B cell (primary cell): Measurements from ENCODE around the gene CHAMP1. TPM values are rescaled to one million over a fixed set of nuclear protein-coding genes. Genes with fewer than 3 reads are reported as not detected.

Experiments used
- ATAC-seq: fragments of 200-7000 bp; cut with Tn5 transposase; one replicate; pipeline ENCODE4 v1.10.0; 2021; ENCODE audit warnings: low read depth, mild to moderate bottlenecking, moderate number of reproducible peaks, moderate library complexity
- CTCF ChIA-PET: fragments of 350-600 bp; sonication (Branson Sonifier 250); formaldehyde crosslinking; loops from one replicate; lab custom pipeline; 2021; ENCODE audit warnings: antibody characterized with exemption, inconsistent platforms; lab: Charles Lee
- POLR2A ChIA-PET: fragments of 350-600 bp; sonication (Branson Sonifier 250); formaldehyde crosslinking; loops from one replicate; lab custom pipeline; 2021; ENCODE audit warnings: antibody characterized with exemption; lab: Charles Lee
- DNase-seq: peaks from one replicate; pipeline ENCODE4 v3.0.0; 2013
- H2AFZ ChIP-seq: 2 replicates; pipeline ENCODE4 v1.6.1; 2012; ENCODE audit warnings: mild to moderate bottlenecking, low read depth, low read length; ENCODE audit not compliant: insufficient read depth, poor library complexity, severe bottlenecking
- H3K27ac ChIP-seq, 2 donors: 1 replicate in 1 of 2; 2 replicates in 1 of 2; pipeline ENCODE4 v1.5.1; 2012 to 2013; ENCODE audit warnings: low read length in 2 of 2, mild to moderate bottlenecking in 2 of 2, moderate library complexity in 1 of 2
- H3K27me3 ChIP-seq, 4 experiments: fragments of 200-600 bp in 1 of 4; sonication (generic) in 1 of 4; replicated peaks in 1 of 4; 1 replicate in 2 of 4; 2 replicates in 2 of 4; pipeline versions ENCODE4 v1.6.1 to v1.7.0; 2013 to 2016; ENCODE audit warnings: low read length in 3 of 4, mild to moderate bottlenecking in 2 of 4, mixed read lengths in 1 of 4, moderate library complexity in 1 of 4; ENCODE audit not compliant: insufficient read depth in 4 of 4, control insufficient read depth in 3 of 4; ENCODE audit errors: control extremely low read depth in 1 of 4
- H3K36me3 ChIP-seq, 2 experiments: replicated peaks in 1 of 2; 1 replicate in 1 of 2; 2 replicates in 1 of 2; pipeline versions ENCODE4 v1.6.1 to v1.7.1; 2013; ENCODE audit warnings: low read length in 1 of 2; ENCODE audit not compliant: insufficient read depth in 2 of 2, control insufficient read depth in 1 of 2; ENCODE audit errors: control extremely low read depth in 1 of 2, extremely low read depth in 1 of 2
- H3K4me1 ChIP-seq, 2 donors: fragments of 200-600 bp in 1 of 2; sonication (generic) in 1 of 2; 1 replicate in 1 of 2; 2 replicates in 1 of 2; pipeline versions ENCODE4 v1.5.1 to v1.6.1; 2013 to 2017; ENCODE audit warnings: low read length in 2 of 2; ENCODE audit not compliant: control insufficient read depth in 2 of 2, insufficient read depth in 2 of 2
- H3K4me2 ChIP-seq: replicated peaks from 2 replicates; pipeline ENCODE3; 2012; ENCODE audit warnings: mild to moderate bottlenecking, low read depth, low read length; ENCODE audit not compliant: poor library complexity, severe bottlenecking
- H3K4me3 ChIP-seq, 5 experiments: fragments of 200-600 bp in 1 of 5; sonication (generic) in 1 of 5; 1 replicate in 3 of 5; 2 replicates in 2 of 5; pipeline versions ENCODE4 v1.5.1 to v1.7.0; 2011 to 2016; ENCODE audit warnings: low read length in 4 of 5, mild to moderate bottlenecking in 4 of 5, low read depth in 2 of 5, control low read depth in 1 of 5, moderate library complexity in 1 of 5; ENCODE audit not compliant: insufficient read depth in 1 of 5; ENCODE audit errors: control extremely low read depth in 1 of 5, extremely low read depth in 1 of 5
- H3K79me2 ChIP-seq: fragments of 200-600 bp; sonication (generic); one replicate; pipeline ENCODE4 v1.6.0; 2016; ENCODE audit warnings: low read length; ENCODE audit not compliant: control insufficient read depth, insufficient read depth
- H3K9ac ChIP-seq: fragments of 200-600 bp; sonication (generic); 2 replicates; pipeline ENCODE4 v1.6.1; 2017; ENCODE audit warnings: mild to moderate bottlenecking, low read length, moderate library complexity
- H3K9me3 ChIP-seq, 3 donors: one replicate each; pipeline versions ENCODE4 v1.6.1 to v1.7.1; 2013; ENCODE audit warnings: low read length in 2 of 3; ENCODE audit not compliant: control insufficient read depth in 2 of 3, insufficient read depth in 1 of 3; ENCODE audit errors: control extremely low read depth in 1 of 3
- H4K20me1 ChIP-seq: 2 replicates; pipeline ENCODE4 v1.6.0; 2012; ENCODE audit warnings: mild to moderate bottlenecking, low read length; ENCODE audit not compliant: insufficient read depth, control insufficient read depth, poor library complexity, severe bottlenecking
- H3K27ac Mint-ChIP-seq: one replicate; pipeline ENCODE4 v1.8.0; 2021; ENCODE audit warnings: mixed read lengths
- H3K27me3 Mint-ChIP-seq: one replicate; pipeline ENCODE4 v1.8.0; 2021; ENCODE audit warnings: mixed read lengths
- H3K4me1 Mint-ChIP-seq: one replicate; pipeline ENCODE4 v1.8.0; 2021; ENCODE audit warnings: mixed read lengths
- H3K4me3 Mint-ChIP-seq: one replicate; pipeline ENCODE4 v1.8.0; 2021; ENCODE audit warnings: mixed read lengths
- H3K9me3 Mint-ChIP-seq: one replicate; pipeline ENCODE4 v1.8.0; 2022; ENCODE audit warnings: mixed read lengths; ENCODE audit not compliant: insufficient read depth
- EZH2 ChIP-seq: IDR thresholded peaks from 2 replicates; pipeline ENCODE4 v1.6.1; 2012; ENCODE audit warnings: borderline replicate concordance, low read depth, mild to moderate bottlenecking, moderate library complexity, low read length; ENCODE audit not compliant: insufficient read depth, poor library complexity, severe bottlenecking
- WGBS: methylation state at CpG from one replicate; pipeline ENCODE4 v1.1.5; 2013; ENCODE audit warnings: missing lambda C conversion rate; ENCODE audit not compliant: insufficient coverage; 5-methylcytosine and 5-hydroxymethylcytosine counted together
- intact Hi-C: fragments of 100-400 bp; cut with micrococcal nuclease; formaldehyde crosslinking; loops from one replicate; pipeline ENCODE4 v1.10.0; 2022
- polyA plus RNA-seq: library from polyadenylated mRNA; depleted of rRNA; stranded (reverse); fragments of >200 nt; gene quantifications from 2 replicates; pipeline ENCODE4 v1.2.3, GENCODE V29; 2012
- total RNA-seq, 2 donors: library from RNA; stranded (reverse); fragments of 120-200 nt in 1 of 2; gene quantifications; 1 replicate in 1 of 2; 2 replicates in 1 of 2; pipeline versions ENCODE4 v1.2.3 to v1.2.4, GENCODE V29; 2013 to 2022
- TF ChIP-seq, protein P1 (sequence below): fragments of 200-600 bp; IDR thresholded peaks from one replicate; pipeline ENCODE4 v1.8.0; 2022; ENCODE audit warnings: antibody characterized with exemption, mild to moderate bottlenecking

Gene CHAMP1
- total and polyA plus RNA-seq, 2 donors (not counting 1 experiment from before 2014, with no cell fraction given) = 14.5 to 34.7 TPM

DNA sequence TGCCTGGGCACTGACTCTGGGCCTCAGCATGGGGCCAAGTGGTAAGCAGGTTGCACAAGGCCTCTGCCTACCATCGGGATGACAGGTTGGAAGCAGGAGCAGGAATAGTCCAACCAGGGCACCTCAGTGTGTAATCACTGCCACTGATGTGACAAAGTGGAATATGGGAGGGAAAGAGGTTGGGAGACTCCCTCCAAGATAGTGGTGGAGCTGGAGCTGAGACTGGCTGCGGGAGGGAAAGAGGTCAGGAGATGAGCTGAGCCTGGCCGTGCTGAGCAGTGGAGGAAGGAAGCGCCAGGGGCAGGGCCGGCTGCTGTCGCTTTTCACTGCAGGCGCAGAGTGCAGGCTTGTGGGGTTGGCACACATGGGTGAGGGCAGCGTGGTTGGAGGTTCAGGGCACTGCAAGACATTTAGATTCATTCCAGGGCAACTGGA, 26.1 kb upstream of the CHAMP1 start:
- Histone ChIP-seq H4K20me1 (peaks cover 40% of the 10 kb centered on the region), H2AFZ (no peak overlapping the region), H3K79me2 (peaks cover 80% of the 10 kb centered on the region), H3K9ac (no peak overlapping the region), H3K4me1 (peaks cover 4 to 6% of the 10 kb centered on the region in 2 donors), H3K27ac (no peak overlapping the region), H3K4me3 (no peak overlapping the region), H3K36me3 (peaks cover 1 to 56% of the 10 kb centered on the region in 2 experiments), H3K4me2 (no peak overlapping the region), H3K27me3 (no peaks in the 10 kb centered on the region), H3K9me3 (no peaks in the 10 kb centered on the region)
- TF ChIP-seq EZH2 = no peak
- TF ChIP-seq, protein P1, sequence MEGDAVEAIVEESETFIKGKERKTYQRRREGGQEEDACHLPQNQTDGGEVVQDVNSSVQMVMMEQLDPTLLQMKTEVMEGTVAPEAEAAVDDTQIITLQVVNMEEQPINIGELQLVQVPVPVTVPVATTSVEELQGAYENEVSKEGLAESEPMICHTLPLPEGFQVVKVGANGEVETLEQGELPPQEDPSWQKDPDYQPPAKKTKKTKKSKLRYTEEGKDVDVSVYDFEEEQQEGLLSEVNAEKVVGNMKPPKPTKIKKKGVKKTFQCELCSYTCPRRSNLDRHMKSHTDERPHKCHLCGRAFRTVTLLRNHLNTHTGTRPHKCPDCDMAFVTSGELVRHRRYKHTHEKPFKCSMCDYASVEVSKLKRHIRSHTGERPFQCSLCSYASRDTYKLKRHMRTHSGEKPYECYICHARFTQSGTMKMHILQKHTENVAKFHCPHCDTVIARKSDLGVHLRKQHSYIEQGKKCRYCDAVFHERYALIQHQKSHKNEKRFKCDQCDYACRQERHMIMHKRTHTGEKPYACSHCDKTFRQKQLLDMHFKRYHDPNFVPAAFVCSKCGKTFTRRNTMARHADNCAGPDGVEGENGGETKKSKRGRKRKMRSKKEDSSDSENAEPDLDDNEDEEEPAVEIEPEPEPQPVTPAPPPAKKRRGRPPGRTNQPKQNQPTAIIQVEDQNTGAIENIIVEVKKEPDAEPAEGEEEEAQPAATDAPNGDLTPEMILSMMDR = no peak
- peaks cover 12% of the 10 kb centered on the region for H3K4me1 Mint-ChIP-seq
- H3K27ac Mint-ChIP-seq = no peak overlapping the region
- no peak for ATAC-seq
- no peaks in the 10 kb centered on the region for H3K27me3 Mint-ChIP-seq
- H3K4me3 Mint-ChIP-seq = no peak overlapping the region
- no peak for DNase-seq
- ChIA-PET POLR2A (no interaction called here), CTCF (no interaction called here)
- 94% methylated on average over 8 of the region's 8 CpGs for WGBS
- H3K9me3 Mint-ChIP-seq = no peaks in the 10 kb centered on the region
- intact Hi-C loops = no loop called here

DNA sequence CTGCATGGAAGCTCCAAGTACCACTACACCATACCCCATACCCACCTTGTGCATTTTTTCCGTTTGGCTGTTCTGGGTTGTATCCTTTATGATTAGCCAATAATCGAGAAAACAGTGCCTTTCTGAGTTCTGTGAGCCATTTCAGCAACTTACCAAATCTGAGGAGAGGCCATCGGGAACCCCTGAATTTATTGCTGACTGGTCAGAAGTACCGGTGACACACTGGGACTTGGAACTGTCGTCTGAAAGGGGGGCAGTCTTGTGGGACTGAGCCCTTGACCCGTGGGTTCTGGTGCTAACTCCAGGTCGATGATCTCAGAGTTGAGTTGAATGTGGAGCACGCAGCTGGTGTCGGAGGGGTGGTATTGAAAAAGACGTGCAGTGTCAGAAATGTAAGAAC, 17.9 kb upstream of the CHAMP1 start:
- WGBS = 92% methylated on average over 7 of the region's 10 CpGs
- no peaks in the 10 kb centered on the region for H3K27me3 ChIP-seq
- H4K20me1 ChIP-seq = peaks cover 21% of the 10 kb centered on the region
- H3K4me3 Mint-ChIP-seq = no peak overlapping the region
- no peaks in the 10 kb centered on the region for H3K9me3 ChIP-seq
- H3K27ac Mint-ChIP-seq = no peak overlapping the region
- no peak for DNase-seq
- POLR2A ChIA-PET = no interaction called here
- intact Hi-C loops = no loop called here
- no peak overlapping the region for H3K4me2 ChIP-seq
- no peaks in the 10 kb centered on the region for H3K27me3 Mint-ChIP-seq
- CTCF ChIA-PET = no interaction called here
- H3K4me1 Mint-ChIP-seq = peaks cover 7% of the 10 kb centered on the region
- TF ChIP-seq, protein P1 = no peak
- TF ChIP-seq EZH2 = no peak
- no peak overlapping the region for H3K27ac ChIP-seq
- peaks cover 1 to 58% of the 10 kb centered on the region in 2 experiments for H3K36me3 ChIP-seq
- no peak for ATAC-seq
- no peaks in the 10 kb centered on the region for H3K4me1 ChIP-seq
- no peak overlapping the region for H3K4me3 ChIP-seq
- H2AFZ ChIP-seq = no peak overlapping the region
- H3K79me2 ChIP-seq = peaks cover 38% of the 10 kb centered on the region
- no peak overlapping the region for H3K9ac ChIP-seq
- no peaks in the 10 kb centered on the region for H3K9me3 Mint-ChIP-seq
